ENCODE measurements around the gene ZNF205. TPM values are rescaled to one million over a fixed set of nuclear protein-coding genes. Genes with fewer than 3 reads are reported as not detected.
A peak's percentile ranks its signal among the peaks of the same experiment; 100 is the strongest.
"Not testable (repeated sequence)": the region's sequence is repeated elsewhere in the genome, so short reads cannot be mapped to it uniquely, and the experiment has no call there.

ZNF205 gene
- total RNA-seq, 2 donors from 2014 or later, result 10.5 to 12.4 TPM

- Histone ChIP-seq H3K4me1 (peaks cover 0 to 9% of the 10 kb centered on the region in 2 donors), H3K4me3 (no peak overlapping the region), H3K27me3 (peaks cover 5 to 9% of the 10 kb centered on the region in 2 donors), H3K9me3 (no peaks in the 10 kb centered on the region), H3K36me3 (no peaks in the 10 kb centered on the region), H3K27ac (no peak overlapping the region)
- DNase-seq (ENCODE audit: low spot score), result no peak
- TF ChIP-seq, protein P1, sequence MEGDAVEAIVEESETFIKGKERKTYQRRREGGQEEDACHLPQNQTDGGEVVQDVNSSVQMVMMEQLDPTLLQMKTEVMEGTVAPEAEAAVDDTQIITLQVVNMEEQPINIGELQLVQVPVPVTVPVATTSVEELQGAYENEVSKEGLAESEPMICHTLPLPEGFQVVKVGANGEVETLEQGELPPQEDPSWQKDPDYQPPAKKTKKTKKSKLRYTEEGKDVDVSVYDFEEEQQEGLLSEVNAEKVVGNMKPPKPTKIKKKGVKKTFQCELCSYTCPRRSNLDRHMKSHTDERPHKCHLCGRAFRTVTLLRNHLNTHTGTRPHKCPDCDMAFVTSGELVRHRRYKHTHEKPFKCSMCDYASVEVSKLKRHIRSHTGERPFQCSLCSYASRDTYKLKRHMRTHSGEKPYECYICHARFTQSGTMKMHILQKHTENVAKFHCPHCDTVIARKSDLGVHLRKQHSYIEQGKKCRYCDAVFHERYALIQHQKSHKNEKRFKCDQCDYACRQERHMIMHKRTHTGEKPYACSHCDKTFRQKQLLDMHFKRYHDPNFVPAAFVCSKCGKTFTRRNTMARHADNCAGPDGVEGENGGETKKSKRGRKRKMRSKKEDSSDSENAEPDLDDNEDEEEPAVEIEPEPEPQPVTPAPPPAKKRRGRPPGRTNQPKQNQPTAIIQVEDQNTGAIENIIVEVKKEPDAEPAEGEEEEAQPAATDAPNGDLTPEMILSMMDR (IDR thresholded peaks at IDR 0.05), result no peak
Measured at GRCh38 chr16:3164121-3164991, 52.0 kb downstream of the ZNF205 start.

DNA sequence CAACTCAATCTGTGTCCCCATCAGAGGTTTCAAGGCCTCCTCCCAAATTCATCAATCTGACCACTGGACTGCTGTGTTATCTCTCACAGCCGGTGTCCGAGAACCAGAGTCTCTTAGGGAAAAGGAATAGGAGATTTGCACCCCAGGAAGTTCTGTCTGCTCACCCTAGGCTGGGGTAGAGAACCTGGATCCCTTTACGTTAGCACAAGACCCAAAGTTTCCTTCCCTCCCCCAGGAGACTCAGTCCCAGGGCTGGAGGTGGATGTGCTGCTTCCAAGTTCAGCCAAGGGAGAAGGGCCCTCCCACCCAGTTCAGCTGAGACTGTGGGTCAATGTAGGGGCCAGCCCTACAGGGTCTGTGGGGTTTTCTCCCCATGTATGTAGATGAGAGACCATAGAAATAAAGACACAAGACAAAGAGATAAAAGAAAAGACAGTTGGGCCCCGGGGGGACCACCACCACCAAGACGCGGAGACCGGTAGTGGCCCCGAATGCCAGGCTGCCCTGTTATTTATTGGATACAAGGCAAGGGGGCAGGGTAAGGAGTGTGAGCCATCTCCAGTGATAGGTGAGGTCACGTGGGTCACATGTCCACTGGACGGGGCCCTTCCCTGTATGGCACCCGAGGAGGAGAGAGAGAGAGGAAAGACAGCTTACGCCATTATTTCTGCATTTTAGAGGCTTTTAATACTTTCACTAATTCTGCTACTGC is 52.9 kb downstream of the ZNF205 start:
- DNase-seq (ENCODE audit: low spot score), result no peak
- no peaks in the 10 kb centered on the region for H3K36me3 ChIP-seq
- H3K4me3 ChIP-seq, result peak overlapping the region in 1 of 2 donors; percentile 30
- peaks cover 9 to 14% of the 10 kb centered on the region in 2 donors for H3K27me3 ChIP-seq
- H3K27ac ChIP-seq, result no peak overlapping the region
- TF ChIP-seq, protein P1 (IDR thresholded peaks at IDR 0.05), result no peak
- peaks cover 0 to 5% of the 10 kb centered on the region in 2 donors for H3K4me1 ChIP-seq
- no peaks in the 10 kb centered on the region for H3K9me3 ChIP-seq

GRCh38 chr16:3166505-3166886 is 54.1 kb downstream of the ZNF205 start:
- no peaks in the 10 kb centered on the region for H3K9me3 ChIP-seq
- no peak overlapping the region for H3K4me3 ChIP-seq
- no peak for DNase-seq (ENCODE audit: low spot score)
- no peaks in the 10 kb centered on the region for H3K36me3 ChIP-seq
- peaks cover 11 to 25% of the 10 kb centered on the region in 2 donors for H3K27me3 ChIP-seq
- H3K4me1 ChIP-seq, result peaks cover 0 to 14% of the 10 kb centered on the region in 2 donors
- no peak overlapping the region for H3K27ac ChIP-seq
- TF ChIP-seq, protein P1 (IDR thresholded peaks at IDR 0.05), result no peak

DNA sequence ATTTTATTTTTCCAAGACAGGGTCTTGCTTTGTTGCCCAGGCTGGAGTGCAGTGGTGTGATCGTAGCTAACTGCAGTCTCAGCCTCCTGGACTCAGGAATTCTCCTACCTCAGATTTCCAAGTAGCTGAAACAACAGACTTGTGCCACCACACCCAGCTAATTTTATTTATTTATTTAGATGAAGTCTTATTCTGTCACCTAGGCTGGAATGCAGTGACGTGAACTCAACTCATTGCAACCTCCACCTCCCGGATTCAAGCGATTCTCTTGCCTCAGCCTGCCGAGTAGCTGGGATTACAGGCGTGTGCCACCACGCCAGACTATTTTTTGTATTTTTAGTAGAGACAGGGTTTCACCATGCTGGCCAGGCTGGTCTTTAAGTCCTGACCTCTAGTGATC is 56.3 kb downstream of the ZNF205 start:
- peaks cover 0 to 21% of the 10 kb centered on the region in 2 donors for H3K4me1 ChIP-seq
- not testable (repeated sequence) for H3K36me3 ChIP-seq; H3K9me3 ChIP-seq; DNase-seq (ENCODE audit: low spot score); H3K4me3 ChIP-seq; H3K27ac ChIP-seq
- peaks cover 27 to 46% of the 10 kb centered on the region in 2 donors for H3K27me3 ChIP-seq

Other genes starting within 250 kb of the ZNF205 start
- gene FLYWCH2, start 229.4 kb upstream of the ZNF205 start, total RNA-seq, result 10 to 100 TPM; 48.2 to 57.9 TPM
- 10 to 100 TPM; 31.5 to 37.8 TPM for gene FLYWCH1, start 200.7 kb upstream of the ZNF205 start, total RNA-seq
- not detected for gene KREMEN2, start 148.3 kb upstream of the ZNF205 start, total RNA-seq
- gene PAQR4, start 143.2 kb upstream of the ZNF205 start, total RNA-seq, result 1 to 10 TPM; 4.7 to 5.9 TPM
- gene PKMYT1, start 132.1 kb upstream of the ZNF205 start, total RNA-seq, result under 1 TPM; 0.52 to 0.98 TPM
- gene CLDN9, start 99.7 kb upstream of the ZNF205 start, total RNA-seq, result under 1 TPM in 1 of 2 donors, not detected in 1; 0.39 TPM
- gene CLDN6, start 94.4 kb upstream of the ZNF205 start, total RNA-seq, result not detected
- gene TNFRSF12A, start 92.2 kb upstream of the ZNF205 start, total RNA-seq, result 100 to 1,000 TPM in 1 of 2 donors, 10 to 100 TPM in 1; 36.8 to 280 TPM
- 10 to 100 TPM; 22.5 to 33.1 TPM for gene HCFC1R1, start 88.6 kb upstream of the ZNF205 start, total RNA-seq
- gene THOC6, start 88.6 kb upstream of the ZNF205 start, total RNA-seq, result 10 to 100 TPM in 1 of 2 donors, 1 to 10 TPM in 1; 7.4 to 12.6 TPM
- under 1 TPM in 1 of 2 donors, not detected in 1; 0.28 TPM for gene BICDL2, start 75.6 kb upstream of the ZNF205 start, total RNA-seq
- 1 to 10 TPM in 1 of 2 donors, under 1 TPM in 1; 0.30 to 1.7 TPM for gene MMP25, start 66.0 kb upstream of the ZNF205 start, total RNA-seq
- 10 to 100 TPM; 52.9 to 56.0 TPM for gene IL32, start 46.9 kb upstream of the ZNF205 start, total RNA-seq
- not detected for gene ZSCAN10, start 13.3 kb upstream of the ZNF205 start, total RNA-seq
- gene ZNF213, start 22.4 kb downstream of the ZNF205 start, total RNA-seq, result 1 to 10 TPM; 7.3 to 7.9 TPM
- not detected for gene OR1F1, start 75.6 kb downstream of the ZNF205 start, total RNA-seq
- gene ZNF200, start 122.6 kb downstream of the ZNF205 start, total RNA-seq, result 1 to 10 TPM; 3.2 to 4.9 TPM
- gene MEFV, start 144.0 kb downstream of the ZNF205 start, total RNA-seq, result 1 to 10 TPM in 1 of 2 donors, under 1 TPM in 1; 0.82 to 2.2 TPM
- 10 to 100 TPM; 11.0 to 18.0 TPM for gene ZNF263, start 170.9 kb downstream of the ZNF205 start, total RNA-seq
- gene TIGD7, start 192.8 kb downstream of the ZNF205 start, total RNA-seq, result 1 to 10 TPM; 5.0 to 5.4 TPM
- gene ZNF75A, start 192.9 kb downstream of the ZNF205 start, total RNA-seq, result 10 to 100 TPM; 15.5 to 20.1 TPM
- under 1 TPM in 1 of 2 donors, not detected in 1; 0.56 TPM for gene OR2C1, start 243.3 kb downstream of the ZNF205 start, total RNA-seq

Data from right atrium auricular region (tissue), 2 donors.